HG03432 (cell line): ENCODE measurements around the gene MEF2C.

Experiments
- ATAC-seq: cut with Tn5 transposase; IDR thresholded peaks from one replicate; pipeline ENCODE4 v1.9.1; 2021; ENCODE audit warnings: mild to moderate bottlenecking, moderate library complexity; ENCODE audit not compliant: unreplicated experiment

MEF2C gene

DNA sequence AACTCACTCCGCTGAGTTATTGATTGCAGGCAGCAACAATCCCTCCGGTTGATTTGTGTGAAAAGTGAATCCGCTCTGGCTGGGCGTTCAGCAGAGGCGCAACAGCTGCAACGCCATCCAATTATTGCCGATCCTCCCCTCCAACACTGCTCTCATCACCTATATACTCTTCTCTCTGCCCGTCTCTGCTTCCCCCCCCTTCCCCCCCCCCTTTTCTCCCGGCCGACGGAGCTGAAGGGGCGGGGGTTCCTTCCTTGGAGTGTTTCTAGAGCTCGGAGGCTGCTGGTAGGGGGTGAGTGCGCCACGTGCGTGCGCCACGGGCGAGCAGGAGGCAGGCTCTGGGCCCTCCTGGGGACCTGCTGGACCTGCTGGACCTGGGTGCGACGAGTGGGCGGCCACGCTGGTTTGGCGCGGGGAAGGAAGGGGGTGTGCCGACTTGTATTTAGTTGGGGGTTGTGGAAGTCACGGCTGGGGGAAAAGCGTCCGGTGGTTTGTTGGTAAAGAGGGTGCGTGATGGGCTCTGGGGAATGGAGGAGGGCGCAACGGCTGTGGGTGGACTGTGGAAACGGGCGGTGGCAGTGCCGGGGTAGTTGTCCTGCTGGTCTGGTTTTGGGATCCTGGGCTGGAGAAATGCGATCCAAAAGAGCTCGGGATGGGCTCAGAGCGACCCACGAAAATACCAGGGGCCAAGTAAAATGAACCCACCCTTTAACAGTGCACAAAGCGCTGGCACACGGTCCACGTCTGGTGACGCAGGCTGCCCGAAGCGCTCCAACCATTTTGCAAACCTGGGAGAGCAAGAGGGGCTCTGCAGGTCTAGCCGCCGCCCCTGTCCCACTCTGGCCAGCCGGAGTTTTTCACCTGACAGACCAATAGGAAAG is 6.4 kb upstream of the MEF2C start:
- peak; percentile 49 for ATAC-seq

- no peak for ATAC-seq
These were observed 5.8 kb upstream of the MEF2C start for GRCh38 chr5:88888848-88889188.

GRCh38 chr5:88888291-88888690 is 5.3 kb upstream of the MEF2C start:
- no peak for ATAC-seq

DNA sequence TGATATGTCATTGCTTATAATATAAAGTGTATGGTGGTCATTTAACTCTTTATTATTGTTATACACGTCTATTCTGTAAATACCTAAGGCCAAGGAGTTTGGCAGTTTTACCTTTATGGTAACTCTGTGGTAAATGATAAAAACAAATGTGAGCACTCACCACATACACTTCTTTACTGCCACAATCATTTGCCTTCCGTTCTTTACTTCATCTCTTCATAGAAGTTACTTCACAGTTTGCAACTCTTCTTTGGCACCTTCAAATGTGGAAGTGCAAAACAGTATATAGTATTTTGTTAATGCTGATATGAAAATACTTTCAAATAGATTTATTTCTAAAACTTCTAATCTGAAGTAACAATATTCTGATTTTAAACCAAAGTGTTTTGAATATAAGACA is 4.4 kb upstream of the MEF2C start:
- ATAC-seq, result no peak

DNA sequence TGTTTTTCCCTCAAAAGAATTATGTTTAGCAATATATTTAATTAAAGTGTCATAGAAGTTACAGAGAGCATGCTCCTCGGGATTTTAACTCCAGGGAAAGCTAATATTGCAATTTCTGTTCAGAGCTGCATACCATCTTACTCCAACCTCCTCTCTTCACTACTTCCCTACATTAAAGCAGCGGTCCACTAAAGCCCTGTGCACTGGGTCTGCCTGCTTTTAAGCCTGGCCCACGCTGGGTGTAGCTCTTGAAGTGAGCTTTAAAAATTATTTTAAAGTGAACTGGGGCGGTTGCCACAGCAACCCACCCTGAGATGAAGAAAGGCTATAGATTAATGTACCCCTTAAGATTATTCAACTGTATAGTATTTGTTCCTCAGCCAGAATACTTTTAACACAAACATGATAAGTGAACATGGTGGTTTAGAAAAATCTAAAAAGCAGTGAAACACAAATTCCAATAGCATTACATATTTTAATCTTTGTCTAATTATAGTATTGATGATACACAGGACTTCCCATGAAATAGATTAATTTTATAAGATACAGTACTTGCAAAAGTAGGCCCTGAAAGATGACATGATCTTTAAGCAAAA is 3.9 kb upstream of the MEF2C start:
- ATAC-seq, result no peak

GRCh38 chr5:88886252-88886651 is 3.3 kb upstream of the MEF2C start:
- no peak for ATAC-seq

DNA sequence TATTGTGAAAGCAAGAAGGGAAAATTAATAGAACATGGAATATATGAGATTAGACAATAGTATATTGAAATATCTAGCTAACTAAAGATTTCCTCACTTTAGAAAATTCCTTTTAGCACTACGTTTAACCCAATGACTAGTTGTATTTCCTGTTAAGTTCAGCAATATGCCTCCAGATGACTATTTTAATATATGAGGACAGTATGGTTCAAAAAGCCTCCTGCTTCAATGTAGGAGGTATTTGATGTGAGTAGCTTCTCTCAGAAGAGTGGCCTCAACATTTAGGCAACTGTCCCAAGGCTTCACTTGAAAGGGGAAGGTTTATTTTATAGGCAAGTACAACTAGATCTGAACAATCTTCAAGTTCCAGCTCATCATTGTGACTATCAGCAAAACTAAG is 2.0 kb upstream of the MEF2C start:
- ATAC-seq, result no peak

- no peak for ATAC-seq
These were observed 1.6 kb upstream of the MEF2C start for GRCh38 chr5:88884608-88884877.

DNA sequence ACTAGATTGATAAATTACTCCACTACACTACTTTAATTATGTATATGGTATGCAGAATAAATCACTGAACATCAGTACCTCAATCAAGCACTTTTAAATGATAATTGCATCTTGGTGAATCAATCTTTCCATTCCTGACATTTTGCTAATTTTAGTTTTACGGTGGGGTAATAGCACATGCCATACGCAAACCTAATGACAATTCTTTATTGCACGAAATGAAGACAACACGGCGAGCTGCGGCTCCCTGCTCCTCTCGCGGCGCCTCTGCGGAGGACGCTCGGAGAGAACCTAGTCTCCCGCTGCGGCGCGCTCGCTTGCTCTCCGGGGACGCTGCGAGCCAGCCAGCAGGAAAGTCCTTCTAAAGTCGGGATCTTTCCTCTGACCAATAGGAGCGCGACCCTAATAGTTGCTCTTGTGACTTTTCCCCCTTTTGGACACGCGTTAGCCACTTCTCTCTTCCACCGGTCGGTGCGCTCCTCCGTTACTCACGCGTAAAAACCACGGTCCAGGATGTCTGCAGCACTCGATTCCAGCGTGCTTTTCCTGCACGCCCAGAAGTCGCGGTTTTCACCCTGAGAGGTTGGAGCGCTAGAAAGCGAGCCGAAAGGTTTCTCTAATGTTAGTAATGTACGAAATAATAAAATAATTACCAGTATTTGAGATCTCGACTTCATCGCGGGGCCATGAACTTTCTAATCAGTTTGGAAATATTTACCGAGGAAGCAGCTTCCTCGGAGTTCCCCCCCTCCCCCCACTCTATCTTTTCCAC is 1.0 kb upstream of the MEF2C start:
- ATAC-seq, result peak; percentile 24

GRCh38 chr5:88882276-88883038 is 527 bp downstream of the MEF2C start:
- no peak for ATAC-seq

DNA sequence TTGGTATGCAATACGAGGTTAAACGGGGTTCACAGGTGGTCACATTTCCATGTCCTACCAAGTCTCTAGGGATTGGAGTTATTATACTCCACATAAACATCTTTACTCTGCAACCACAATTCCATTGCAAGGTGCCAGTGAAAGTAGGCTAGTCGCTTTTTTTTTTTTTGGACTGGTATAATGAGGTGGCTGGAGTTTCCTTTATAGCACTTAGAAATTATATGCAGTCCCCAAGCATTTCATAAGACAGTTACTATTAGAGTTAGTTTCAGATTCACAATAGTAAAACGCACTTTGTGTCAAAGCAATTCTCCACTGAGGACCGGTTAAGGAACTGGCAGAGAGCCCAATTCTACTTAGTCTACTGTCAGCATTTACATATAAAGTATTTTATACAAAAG is 1.4 kb downstream of the MEF2C start:
- ATAC-seq, result peak; percentile 18

GRCh38 chr5:88880201-88880600 is 2.8 kb downstream of the MEF2C start:
- ATAC-seq, result no peak

GRCh38 chr5:88879724-88880123 is 3.3 kb downstream of the MEF2C start:
- ATAC-seq, result no peak

DNA sequence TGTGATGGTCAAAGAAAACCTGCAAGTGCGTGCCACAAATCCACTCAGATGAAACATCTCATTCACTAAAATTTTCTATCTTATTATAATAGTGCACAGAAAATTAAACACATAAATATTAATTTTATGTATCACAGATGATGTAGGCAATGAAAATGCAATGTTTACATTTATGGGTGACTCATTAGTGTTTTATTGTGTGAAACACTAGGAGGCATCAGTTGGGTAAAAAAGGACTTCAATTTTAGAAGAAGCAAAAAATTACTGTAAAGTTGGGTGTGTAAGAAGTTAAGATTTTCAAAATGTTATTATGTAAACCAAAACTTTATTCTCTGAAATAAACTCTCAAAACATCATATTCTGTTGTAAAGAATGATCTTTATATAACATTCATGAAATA is 4.0 kb downstream of the MEF2C start:
- ATAC-seq, result no peak

DNA sequence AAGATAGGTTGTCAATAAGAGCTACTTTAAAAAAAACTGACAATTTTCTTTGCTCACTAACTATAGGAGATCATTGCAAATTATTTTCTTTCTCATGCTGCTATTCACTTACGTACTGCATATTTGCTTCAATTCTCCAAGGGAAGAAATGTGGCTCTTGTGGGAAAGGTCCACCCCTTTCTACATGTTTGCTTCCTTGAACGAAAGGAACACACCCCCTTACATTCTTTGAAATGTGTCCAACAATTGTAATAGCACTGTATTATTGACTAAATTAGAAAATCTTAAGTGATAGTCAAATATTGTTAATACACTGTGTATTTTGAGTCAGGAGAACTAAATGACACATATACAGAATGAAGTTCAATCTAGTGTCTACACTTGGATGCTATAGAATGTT is 5.2 kb downstream of the MEF2C start:
- ATAC-seq, result no peak

DNA sequence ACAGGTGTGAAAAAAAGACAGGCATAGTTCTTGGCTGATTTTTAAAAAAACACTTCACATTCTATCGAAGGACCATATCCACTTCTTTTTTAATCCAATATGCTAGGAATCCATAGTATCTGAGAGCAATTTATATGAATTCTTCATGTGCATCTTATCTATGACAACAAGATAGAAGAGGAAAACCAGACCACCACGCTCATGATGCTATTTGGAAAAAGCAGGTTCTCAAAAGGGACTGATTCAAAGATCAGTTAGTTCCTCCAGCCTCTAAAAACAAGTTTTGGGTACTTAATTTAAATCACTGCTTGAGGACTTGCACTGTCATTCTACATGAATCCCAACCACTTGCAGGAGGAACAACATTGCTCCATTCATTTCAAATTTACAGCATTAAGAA is 6.3 kb downstream of the MEF2C start:
- no peak for ATAC-seq

- ATAC-seq, result peak; percentile 58
These were observed 7.4 kb downstream of the MEF2C start for GRCh38 chr5:88875341-88876234.

DNA sequence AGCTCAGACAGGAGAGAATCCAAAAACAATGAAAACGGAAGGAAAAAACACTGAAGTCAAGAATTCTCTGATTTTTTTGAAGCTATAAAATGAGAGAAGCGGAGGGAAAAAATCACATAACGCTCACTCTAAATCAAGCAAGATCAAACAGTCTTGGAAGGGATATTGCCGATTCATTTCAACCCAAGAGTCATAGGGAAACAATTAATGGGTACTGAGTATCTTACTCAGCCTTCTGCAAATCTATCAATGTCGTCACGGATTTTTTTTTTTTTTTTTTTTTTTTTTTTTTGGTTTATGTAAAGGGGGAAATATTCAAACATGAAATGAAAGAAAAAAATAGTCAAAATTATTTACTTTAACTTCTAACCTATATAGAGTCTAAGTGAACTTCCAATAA is 9.5 kb downstream of the MEF2C start:
- ATAC-seq, result no peak

DNA sequence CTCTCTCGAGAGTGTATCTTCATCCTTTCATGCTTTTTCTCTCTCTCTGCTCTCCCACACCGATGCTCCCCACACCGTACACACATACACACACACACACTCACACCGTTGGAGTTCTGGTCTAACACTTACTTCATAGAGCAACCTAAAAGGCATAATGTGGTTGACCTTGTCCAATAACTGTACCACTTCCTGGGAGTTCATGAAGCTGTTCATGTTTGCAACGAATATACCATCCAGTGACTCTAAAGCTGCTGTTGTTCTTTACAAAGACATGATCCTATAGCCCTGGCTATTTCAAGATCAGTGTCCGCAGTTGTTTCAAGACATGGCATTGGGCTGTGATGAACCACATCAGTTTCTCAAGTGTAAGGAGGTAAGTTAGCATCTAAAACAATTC is 10.0 kb downstream of the MEF2C start:
- ATAC-seq, result no peak

DNA sequence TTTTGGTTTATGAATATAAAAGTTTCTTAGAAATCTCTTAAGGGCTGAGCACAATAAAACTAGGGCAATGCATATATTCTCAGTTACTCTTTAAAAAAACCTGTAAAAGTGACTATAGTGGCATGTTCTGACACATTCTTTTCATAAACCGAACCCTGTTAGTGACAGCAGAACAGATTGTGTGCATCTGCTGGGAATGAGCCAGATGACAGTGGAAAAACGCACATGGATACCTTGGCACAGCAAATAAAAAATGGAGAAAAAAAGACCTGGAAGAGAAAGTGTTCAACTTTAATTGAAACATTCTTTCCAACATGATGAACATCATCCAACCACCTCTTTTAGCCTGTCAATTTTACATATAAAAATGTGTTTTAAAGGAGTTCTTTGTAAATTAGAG is 12.7 kb downstream of the MEF2C start:
- ATAC-seq, result no peak
